HG03039 (cell line): Measurements from ENCODE around the gene BICC1.

Experiments used
- ATAC-seq: cut with Tn5 transposase; IDR thresholded peaks from one replicate; pipeline ENCODE4 v1.9.1; 2021; ENCODE audit warnings: mild to moderate bottlenecking, moderate library complexity; ENCODE audit not compliant: unreplicated experiment

BICC1 gene

GRCh38 chr10:58695022-58695421 lies 182.3 kb downstream of the BICC1 start:
- no peak for ATAC-seq

DNA sequence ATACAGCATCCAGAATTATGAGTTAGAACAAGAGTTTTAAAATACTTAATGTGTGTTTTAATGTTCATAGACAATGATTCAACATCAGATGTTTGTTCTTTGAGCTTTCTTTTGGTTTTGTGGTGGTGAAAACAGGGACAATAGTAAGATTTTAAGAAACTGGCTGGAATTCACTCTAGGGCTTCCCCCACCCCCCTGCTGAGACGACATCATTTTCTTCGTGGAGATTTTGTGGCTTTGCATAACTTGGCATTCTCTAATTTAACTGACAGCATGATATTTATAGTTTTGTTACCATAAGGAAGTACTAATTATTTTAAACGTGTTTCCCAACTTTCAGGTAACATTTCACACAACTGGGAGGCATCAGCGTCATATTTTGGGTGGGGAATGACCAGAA lies 184.1 kb downstream of the BICC1 start:
- ATAC-seq = no peak

- ATAC-seq = no peak
These were observed 185.0 kb downstream of the BICC1 start for GRCh38 chr10:58697691-58698090.

GRCh38 chr10:58698777-58699356 lies 186.2 kb downstream of the BICC1 start:
- no peak for ATAC-seq

GRCh38 chr10:58700591-58700990 lies 187.9 kb downstream of the BICC1 start:
- ATAC-seq = no peak

GRCh38 chr10:58701405-58702135 lies 188.9 kb downstream of the BICC1 start:
- no peak for ATAC-seq

GRCh38 chr10:58704226-58704625 lies 191.6 kb downstream of the BICC1 start:
- ATAC-seq = no peak

DNA sequence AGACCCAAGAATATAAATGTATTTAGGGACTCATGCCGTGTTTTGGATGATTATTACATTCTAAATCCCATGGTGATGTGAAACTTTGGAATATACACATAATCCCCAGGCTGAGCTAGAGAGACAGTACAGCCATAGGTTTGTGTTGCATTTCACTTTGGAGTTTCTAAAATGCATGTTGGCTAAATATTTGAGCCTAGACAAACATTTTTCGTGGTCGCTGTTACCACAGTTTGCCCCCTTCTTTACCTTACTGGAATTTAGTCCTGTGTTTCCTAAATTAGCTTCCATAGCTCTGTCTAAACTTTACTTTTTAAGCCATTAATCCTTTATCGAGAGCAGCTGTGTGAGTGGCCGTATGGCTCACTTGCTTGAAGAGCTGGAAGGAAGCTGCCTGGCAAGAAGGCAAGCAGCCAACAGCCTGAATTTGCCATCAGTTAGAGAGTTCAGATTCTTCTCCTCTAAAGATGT lies 192.0 kb downstream of the BICC1 start:
- no peak for ATAC-seq

- no peak for ATAC-seq
These were observed 194.2 kb downstream of the BICC1 start for GRCh38 chr10:58706836-58707235.

GRCh38 chr10:58712141-58712540 lies 199.5 kb downstream of the BICC1 start:
- no peak for ATAC-seq

- ATAC-seq = no peak
These were observed 200.3 kb downstream of the BICC1 start for GRCh38 chr10:58712982-58713381.

DNA sequence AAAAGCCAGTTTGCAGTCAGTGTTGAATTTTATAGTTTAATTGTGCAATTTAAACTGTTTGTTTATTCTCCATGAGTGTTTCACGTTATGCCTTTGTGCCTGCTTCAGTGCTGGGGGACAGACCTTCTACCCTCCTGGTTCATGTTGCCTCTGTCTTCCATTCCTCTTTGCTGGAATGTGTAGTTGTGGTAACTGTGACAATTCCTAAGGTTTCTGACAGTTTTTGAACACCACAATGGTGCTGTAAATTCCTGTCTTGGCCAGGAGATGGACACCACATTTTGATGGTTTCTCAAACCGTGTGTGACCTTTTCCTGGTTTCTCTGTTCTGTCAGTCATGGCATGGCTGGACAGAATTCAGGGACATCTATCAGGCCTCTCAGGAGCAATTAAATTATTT lies 201.7 kb downstream of the BICC1 start:
- ATAC-seq = no peak

GRCh38 chr10:58715061-58715460 lies 202.4 kb downstream of the BICC1 start:
- no peak for ATAC-seq

- no peak for ATAC-seq
These were observed 205.9 kb downstream of the BICC1 start for GRCh38 chr10:58718596-58718995.

DNA sequence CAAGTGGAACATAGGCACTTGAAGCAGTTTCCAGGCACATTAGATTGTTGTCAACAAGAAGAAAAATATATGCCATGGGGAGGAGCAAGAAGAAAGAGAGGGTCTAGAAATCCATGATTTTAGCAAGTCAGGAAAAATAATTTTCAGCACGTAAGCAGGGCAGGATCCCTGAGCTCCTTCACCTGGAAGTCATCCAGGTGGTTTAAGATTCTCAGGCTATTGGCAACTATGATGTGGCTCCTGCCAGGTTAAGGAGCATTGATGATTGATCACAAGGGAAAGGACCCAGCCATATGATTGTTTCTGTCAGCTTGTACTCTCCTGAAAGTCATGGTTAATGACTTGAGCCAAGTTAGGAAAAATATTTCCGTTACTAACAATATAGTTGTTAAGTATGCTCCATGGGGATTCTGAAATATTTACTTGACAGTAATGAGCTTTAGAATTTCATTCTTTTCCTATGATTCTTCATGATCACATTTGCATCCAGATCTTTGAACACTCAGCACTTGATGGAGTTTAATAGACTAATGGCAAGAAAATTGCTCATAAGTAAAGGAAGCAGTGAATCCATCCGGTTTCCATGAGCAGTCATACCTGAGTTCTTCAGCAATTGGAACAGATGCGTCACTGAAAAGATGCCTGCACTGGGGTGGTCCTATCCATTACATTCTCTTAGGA lies 209.1 kb downstream of the BICC1 start:
- ATAC-seq = no peak

GRCh38 chr10:58723186-58723585 lies 210.5 kb downstream of the BICC1 start:
- no peak for ATAC-seq

DNA sequence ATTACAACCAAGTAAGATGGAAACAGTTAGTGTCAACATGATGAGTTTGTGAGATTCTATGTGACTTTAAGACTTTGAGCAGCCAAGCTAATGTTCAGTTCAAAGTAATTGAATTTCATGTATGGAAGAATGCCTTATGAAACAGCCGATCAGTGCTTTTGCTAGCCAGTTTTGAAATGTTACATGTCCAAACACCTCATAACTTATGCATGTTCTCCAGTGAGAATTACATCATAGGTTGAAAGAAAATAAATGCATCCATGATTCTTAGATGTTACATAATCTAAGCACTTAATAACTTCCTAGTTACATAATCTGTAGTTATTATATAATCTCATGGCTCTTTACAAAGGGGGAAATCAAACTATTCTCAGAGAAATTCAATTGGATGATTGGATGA lies 211.3 kb downstream of the BICC1 start:
- no peak for ATAC-seq

GRCh38 chr10:58724781-58725180 lies 212.1 kb downstream of the BICC1 start:
- ATAC-seq = no peak

- no peak for ATAC-seq
These were observed 213.2 kb downstream of the BICC1 start for GRCh38 chr10:58725901-58726300.

DNA sequence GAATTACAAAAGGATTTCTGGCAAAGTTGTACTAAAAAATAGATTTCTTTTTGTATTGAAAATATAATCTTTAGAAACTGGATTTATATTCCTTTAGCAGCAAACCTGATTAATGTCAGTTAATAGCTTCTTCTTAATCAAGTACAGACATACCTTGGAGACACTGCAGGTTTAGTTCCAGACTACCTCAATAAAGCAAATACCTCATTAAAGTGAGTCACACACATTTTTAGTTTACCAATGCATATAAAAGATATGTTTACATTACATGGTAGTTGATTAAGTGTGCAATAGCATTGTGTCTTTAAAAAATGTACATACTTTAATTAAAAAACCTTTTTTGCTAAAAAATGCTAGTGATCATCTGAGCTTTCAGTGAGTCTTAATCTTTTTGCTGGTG lies 215.0 kb downstream of the BICC1 start:
- ATAC-seq = no peak

GRCh38 chr10:58731276-58731675 lies 218.6 kb downstream of the BICC1 start:
- no peak for ATAC-seq

DNA sequence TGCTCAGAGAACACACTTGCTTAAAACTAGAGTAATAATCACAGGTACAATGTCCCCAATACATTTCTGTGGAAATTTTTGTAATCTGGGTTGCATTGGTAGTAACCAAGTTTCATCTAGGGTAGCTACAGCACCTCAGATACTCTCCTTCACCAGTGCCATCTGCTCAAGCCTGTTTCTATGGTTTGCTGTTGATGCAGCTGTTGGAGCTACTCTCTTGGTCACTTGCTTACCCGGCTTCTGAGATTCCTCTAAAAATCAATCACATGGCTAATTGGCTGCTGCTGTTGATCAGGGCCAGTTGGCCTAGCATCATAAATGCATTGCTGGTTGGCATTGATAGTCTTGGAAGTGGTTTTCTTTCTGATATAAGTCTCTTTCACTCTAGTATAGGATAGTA lies 220.8 kb downstream of the BICC1 start:
- no peak for ATAC-seq
